ENCODE results near the gene AFF3. TPM values are rescaled to one million over a fixed set of nuclear protein-coding genes. Genes with fewer than 3 reads are reported as not detected.

AFF3 gene
- total RNA-seq, 3 donors from 2014 or later, result 4.2 to 56.6 (median 5.2) TPM

- Histone ChIP-seq H3K36me3 (ENCODE audit: low read depth) (no peaks in the 10 kb centered on the region), H3K9me3 (no peaks in the 10 kb centered on the region), H3K4me1 (ENCODE audit: low read depth) (no peaks in the 10 kb centered on the region), H3K4me3 (no peak overlapping the region)
- no peak for ATAC-seq
- TF ChIP-seq, protein P1, sequence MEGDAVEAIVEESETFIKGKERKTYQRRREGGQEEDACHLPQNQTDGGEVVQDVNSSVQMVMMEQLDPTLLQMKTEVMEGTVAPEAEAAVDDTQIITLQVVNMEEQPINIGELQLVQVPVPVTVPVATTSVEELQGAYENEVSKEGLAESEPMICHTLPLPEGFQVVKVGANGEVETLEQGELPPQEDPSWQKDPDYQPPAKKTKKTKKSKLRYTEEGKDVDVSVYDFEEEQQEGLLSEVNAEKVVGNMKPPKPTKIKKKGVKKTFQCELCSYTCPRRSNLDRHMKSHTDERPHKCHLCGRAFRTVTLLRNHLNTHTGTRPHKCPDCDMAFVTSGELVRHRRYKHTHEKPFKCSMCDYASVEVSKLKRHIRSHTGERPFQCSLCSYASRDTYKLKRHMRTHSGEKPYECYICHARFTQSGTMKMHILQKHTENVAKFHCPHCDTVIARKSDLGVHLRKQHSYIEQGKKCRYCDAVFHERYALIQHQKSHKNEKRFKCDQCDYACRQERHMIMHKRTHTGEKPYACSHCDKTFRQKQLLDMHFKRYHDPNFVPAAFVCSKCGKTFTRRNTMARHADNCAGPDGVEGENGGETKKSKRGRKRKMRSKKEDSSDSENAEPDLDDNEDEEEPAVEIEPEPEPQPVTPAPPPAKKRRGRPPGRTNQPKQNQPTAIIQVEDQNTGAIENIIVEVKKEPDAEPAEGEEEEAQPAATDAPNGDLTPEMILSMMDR (IDR thresholded peaks at IDR 0.05), result no peak
- intact Hi-C loops (cut with DNase I, micrococcal nuclease), result no loop called here
- DNase-seq, result no peak
Measured at GRCh38 chr2:100060875-100061274, 81.5 kb downstream of the AFF3 start.

GRCh38 chr2:100059638-100060037 lies 82.8 kb downstream of the AFF3 start:
- Histone ChIP-seq H3K4me1 (ENCODE audit: low read depth) (no peaks in the 10 kb centered on the region), H3K36me3 (ENCODE audit: low read depth) (no peaks in the 10 kb centered on the region), H3K4me3 (no peak overlapping the region), H3K9me3 (no peaks in the 10 kb centered on the region)
- intact Hi-C loops (cut with DNase I, micrococcal nuclease), result no loop called here
- ATAC-seq (no peak), DNase-seq (no peak)
- TF ChIP-seq, protein P1 (IDR thresholded peaks at IDR 0.05), result no peak

DNA sequence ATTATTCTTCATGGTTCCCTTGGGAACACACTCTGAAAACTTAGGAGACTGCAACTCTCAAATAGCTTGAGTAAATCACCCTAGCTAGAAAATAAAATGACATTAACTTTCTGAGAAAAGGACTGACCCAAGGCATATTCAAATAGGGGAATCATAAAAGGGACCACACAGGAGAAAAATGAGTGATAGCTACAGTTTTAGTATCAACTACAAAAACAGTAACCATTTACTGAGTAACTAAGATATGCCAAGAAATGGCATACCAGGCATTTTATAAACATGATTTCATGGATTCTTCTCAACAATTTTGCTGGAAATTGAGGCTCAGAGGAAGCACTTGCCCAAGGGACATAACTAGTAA lies 84.5 kb downstream of the AFF3 start:
- no peaks in the 10 kb centered on the region for H3K4me1 ChIP-seq (ENCODE audit: low read depth)
- ATAC-seq, result no peak
- H3K36me3 ChIP-seq (ENCODE audit: low read depth), result no peaks in the 10 kb centered on the region
- TF ChIP-seq, protein P1 (IDR thresholded peaks at IDR 0.05), result no peak
- H3K4me3 ChIP-seq, result no peak overlapping the region
- DNase-seq, result no peak
- H3K9me3 ChIP-seq, result no peaks in the 10 kb centered on the region
- intact Hi-C loops (cut with DNase I, micrococcal nuclease), result no loop called here

DNA sequence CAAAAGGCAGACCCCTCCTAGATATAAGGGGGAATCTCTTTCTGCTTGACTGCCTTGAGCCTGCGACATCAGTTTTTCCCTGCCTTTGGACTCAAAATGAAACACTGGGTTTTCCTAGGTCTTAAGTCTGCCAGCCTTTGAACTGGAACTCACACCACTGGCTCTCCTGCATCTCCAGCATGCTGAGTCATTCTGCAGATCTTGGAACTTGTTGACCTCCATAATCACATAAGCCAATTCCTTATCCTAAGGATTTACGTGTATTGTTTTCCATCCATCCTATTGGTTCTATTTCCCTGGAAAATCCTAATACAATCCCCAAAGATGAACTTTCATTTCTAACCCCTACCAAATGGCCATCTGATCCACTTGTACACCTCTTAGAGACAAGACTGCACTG lies 88.0 kb downstream of the AFF3 start:
- Histone ChIP-seq H3K4me1 (ENCODE audit: low read depth) (no peaks in the 10 kb centered on the region), H3K36me3 (ENCODE audit: low read depth) (no peaks in the 10 kb centered on the region), H3K4me3 (no peak overlapping the region), H3K9me3 (no peaks in the 10 kb centered on the region)
- DNase-seq (no peak), ATAC-seq (no peak)
- intact Hi-C loops (cut with DNase I, micrococcal nuclease), result no loop called here
- TF ChIP-seq, protein P1 (IDR thresholded peaks at IDR 0.05), result no peak

DNA sequence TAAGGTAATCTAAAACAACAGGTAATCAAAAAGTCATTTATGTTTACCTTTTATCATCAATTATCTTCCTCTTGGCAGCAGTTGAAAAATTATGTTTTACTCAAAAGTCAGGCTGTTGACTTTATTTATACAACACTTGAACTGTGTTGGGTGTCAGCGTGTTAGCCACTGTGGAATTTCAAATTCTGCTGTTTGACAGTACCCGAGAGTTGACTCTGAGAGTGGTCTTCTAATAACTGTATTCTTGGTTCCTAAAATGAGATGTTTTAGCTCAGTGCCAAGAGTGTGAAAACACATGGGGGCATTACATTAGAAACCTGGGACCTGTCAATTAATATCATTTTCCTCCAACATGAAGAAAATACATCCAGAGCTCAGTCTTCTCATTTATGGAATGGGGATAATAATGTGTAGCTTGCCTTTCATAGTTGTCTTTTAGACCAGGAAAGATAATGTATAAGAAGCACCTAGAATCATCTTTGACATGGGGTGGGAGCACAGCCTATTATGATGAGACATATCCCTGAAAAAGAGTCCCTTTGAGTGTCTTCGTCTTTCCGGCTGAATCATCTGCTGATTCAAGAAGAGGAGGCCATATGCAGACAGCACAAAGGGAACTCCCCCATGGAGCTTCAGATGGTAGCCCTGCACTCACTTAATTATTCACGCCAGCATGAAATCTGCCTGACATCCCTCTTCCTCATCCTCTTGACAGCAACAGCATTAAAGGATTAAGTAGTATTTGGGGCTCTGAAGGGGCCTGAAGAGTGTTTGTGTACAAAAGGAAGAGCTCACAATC lies 89.1 kb downstream of the AFF3 start:
- H3K9me3 ChIP-seq, result no peaks in the 10 kb centered on the region
- intact Hi-C loops (cut with DNase I, micrococcal nuclease), result no loop called here
- no peaks in the 10 kb centered on the region for H3K36me3 ChIP-seq (ENCODE audit: low read depth)
- H3K4me1 ChIP-seq (ENCODE audit: low read depth), result no peaks in the 10 kb centered on the region
- ATAC-seq (no peak), DNase-seq (no peak)
- no peak overlapping the region for H3K4me3 ChIP-seq
- TF ChIP-seq, protein P1 (IDR thresholded peaks at IDR 0.05), result no peak
